ENCODE data around the gene TBL1Y. TPM values are rescaled to one million over a fixed set of nuclear protein-coding genes. Genes with fewer than 3 reads are reported as not detected.

Gene TBL1Y
- total and polyA plus RNA-seq, 2 donors (not counting 1 experiment from before 2014, with no cell fraction given): not detected

DNA sequence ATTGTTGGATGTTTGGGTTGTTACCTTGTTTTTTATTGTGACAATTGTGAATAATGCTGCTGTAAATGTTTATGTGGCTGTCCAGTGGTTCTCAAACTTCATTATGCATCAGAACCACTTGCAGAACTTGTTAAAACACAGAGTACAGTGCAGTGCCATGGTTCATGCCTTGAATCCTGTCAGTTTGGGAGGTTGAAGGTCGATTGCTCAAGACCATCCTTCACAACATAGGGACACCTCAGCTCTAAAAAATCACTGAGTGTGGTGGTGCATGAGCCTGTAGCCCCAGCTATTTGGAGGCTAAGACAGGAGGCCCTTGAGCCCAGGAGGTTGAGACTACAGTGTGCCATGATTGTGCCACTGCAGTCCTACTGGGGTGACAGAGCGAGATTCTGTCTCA is 25.0 kb downstream of the TBL1Y start:
- DNase-seq (no peak), ATAC-seq (ENCODE audit: low read depth) (no peak)
- no CpG with 5 or more reads among the region's 2 CpGs for WGBS (ENCODE audit: insufficient coverage)
- Histone ChIP-seq H3K9me3 (ENCODE audit: control extremely low read depth in 1 of 3, control insufficient read depth in 2 of 3, insufficient read depth in 1 of 3, low read length in 2 of 3) (no peaks in the 10 kb centered on the region), H3K36me3 (replicated peaks in 1 of 2; ENCODE audit: control extremely low read depth in 1 of 2, control insufficient read depth in 1 of 2, extremely low read depth in 1 of 2, insufficient read depth in 2 of 2, low read length in 1 of 2) (no peaks in the 10 kb centered on the region), H3K4me3 (ENCODE audit: control extremely low read depth in 1 of 5, extremely low read depth in 1 of 5, insufficient read depth in 1 of 5, low read depth in 2 of 5, low read length in 4 of 5) (no peak overlapping the region), H2AFZ (ENCODE audit: insufficient read depth, low read depth, low read length, poor library complexity, severe bottlenecking) (no peak overlapping the region), H3K9ac (ENCODE audit: low read length) (no peak overlapping the region), H3K27me3 (replicated peaks in 1 of 4; ENCODE audit: control extremely low read depth in 1 of 4, control insufficient read depth in 3 of 4, insufficient read depth in 4 of 4, low read length in 3 of 4) (no peaks in the 10 kb centered on the region), H3K4me1 (ENCODE audit: control insufficient read depth in 2 of 2, insufficient read depth in 2 of 2, low read length in 2 of 2) (no peaks in the 10 kb centered on the region), H3K4me2 (replicated peaks; ENCODE audit: low read depth, low read length, poor library complexity, severe bottlenecking) (no peak overlapping the region), H4K20me1 (ENCODE audit: control insufficient read depth, insufficient read depth, low read length, poor library complexity, severe bottlenecking) (no peaks in the 10 kb centered on the region), H3K79me2 (ENCODE audit: control insufficient read depth, insufficient read depth, low read length) (no peaks in the 10 kb centered on the region), H3K27ac (ENCODE audit: low read length in 2 of 2) (no peak overlapping the region)
- ChIA-PET CTCF (no interaction called here), POLR2A (no interaction called here)
- Mint-ChIP-seq H3K27me3 (no peaks in the 10 kb centered on the region), H3K27ac (no peak overlapping the region), H3K4me1 (no peaks in the 10 kb centered on the region), H3K4me3 (no peak overlapping the region), H3K9me3 (ENCODE audit: insufficient read depth) (no peaks in the 10 kb centered on the region)
- TF ChIP-seq EZH2 (IDR thresholded peaks at IDR 0.05; ENCODE audit: borderline replicate concordance, insufficient read depth, low read depth, low read length, poor library complexity, severe bottlenecking) (no peak), CTCF (IDR thresholded peaks at IDR 0.05) (no peak)
- intact Hi-C loops (cut with micrococcal nuclease): no loop called here

GRCh38 chrY:6947695-6948094 is 37.2 kb downstream of the TBL1Y start:
- POLR2A ChIA-PET: no interaction called here

More at GRCh38 chrY:6947695-6948094, 37.2 kb downstream of the TBL1Y start:
- Mint-ChIP-seq H3K4me3 (no peak overlapping the region), H3K4me1 (no peaks in the 10 kb centered on the region), H3K9me3 (ENCODE audit: insufficient read depth) (no peaks in the 10 kb centered on the region), H3K27me3 (no peaks in the 10 kb centered on the region), H3K27ac (no peak overlapping the region)
- ATAC-seq (ENCODE audit: low read depth) (no peak), DNase-seq (no peak)
- no peak for TF ChIP-seq CTCF (IDR thresholded peaks at IDR 0.05)
- TF ChIP-seq EZH2 (IDR thresholded peaks at IDR 0.05; ENCODE audit: borderline replicate concordance, insufficient read depth, low read depth, low read length, poor library complexity, severe bottlenecking): no peak
- no peaks in the 10 kb centered on the region for H3K79me2 ChIP-seq (ENCODE audit: control insufficient read depth, insufficient read depth, low read length)
- H3K4me2 ChIP-seq (replicated peaks; ENCODE audit: low read depth, low read length, poor library complexity, severe bottlenecking): no peak overlapping the region
- H3K27ac ChIP-seq (ENCODE audit: low read length in 2 of 2): no peak overlapping the region
- H4K20me1 ChIP-seq (ENCODE audit: control insufficient read depth, insufficient read depth, low read length, poor library complexity, severe bottlenecking): no peaks in the 10 kb centered on the region
- no peaks in the 10 kb centered on the region for H3K9me3 ChIP-seq (ENCODE audit: control extremely low read depth in 1 of 3, control insufficient read depth in 2 of 3, insufficient read depth in 1 of 3, low read length in 2 of 3)
- intact Hi-C loops (cut with micrococcal nuclease): no loop called here
- H3K4me1 ChIP-seq (ENCODE audit: control insufficient read depth in 2 of 2, insufficient read depth in 2 of 2, low read length in 2 of 2): no peaks in the 10 kb centered on the region
- no peak overlapping the region for H3K9ac ChIP-seq (ENCODE audit: low read length)
- H3K36me3 ChIP-seq (replicated peaks in 1 of 2; ENCODE audit: control extremely low read depth in 1 of 2, control insufficient read depth in 1 of 2, extremely low read depth in 1 of 2, insufficient read depth in 2 of 2, low read length in 1 of 2): no peaks in the 10 kb centered on the region
- H3K4me3 ChIP-seq (ENCODE audit: control extremely low read depth in 1 of 5, extremely low read depth in 1 of 5, insufficient read depth in 1 of 5, low read depth in 2 of 5, low read length in 4 of 5): no peak overlapping the region
- no peak overlapping the region for H2AFZ ChIP-seq (ENCODE audit: insufficient read depth, low read depth, low read length, poor library complexity, severe bottlenecking)
- no peaks in the 10 kb centered on the region for H3K27me3 ChIP-seq (replicated peaks in 1 of 4; ENCODE audit: control extremely low read depth in 1 of 4, control insufficient read depth in 3 of 4, insufficient read depth in 4 of 4, low read length in 3 of 4)
- CTCF ChIA-PET: no interaction called here
